GM21423 (cell line): Measurements from ENCODE around the gene SLC30A4.
"Not testable (repeated sequence)": the region's sequence is repeated elsewhere in the genome, so short reads cannot be mapped to it uniquely, and the experiment has no call there.

Source experiments
- ATAC-seq: cut with Tn5 transposase; IDR thresholded peaks from one replicate; pipeline ENCODE4 v1.9.1; 2021; ENCODE audit warnings: mild to moderate bottlenecking, moderate library complexity; ENCODE audit not compliant: unreplicated experiment

SLC30A4 gene

DNA sequence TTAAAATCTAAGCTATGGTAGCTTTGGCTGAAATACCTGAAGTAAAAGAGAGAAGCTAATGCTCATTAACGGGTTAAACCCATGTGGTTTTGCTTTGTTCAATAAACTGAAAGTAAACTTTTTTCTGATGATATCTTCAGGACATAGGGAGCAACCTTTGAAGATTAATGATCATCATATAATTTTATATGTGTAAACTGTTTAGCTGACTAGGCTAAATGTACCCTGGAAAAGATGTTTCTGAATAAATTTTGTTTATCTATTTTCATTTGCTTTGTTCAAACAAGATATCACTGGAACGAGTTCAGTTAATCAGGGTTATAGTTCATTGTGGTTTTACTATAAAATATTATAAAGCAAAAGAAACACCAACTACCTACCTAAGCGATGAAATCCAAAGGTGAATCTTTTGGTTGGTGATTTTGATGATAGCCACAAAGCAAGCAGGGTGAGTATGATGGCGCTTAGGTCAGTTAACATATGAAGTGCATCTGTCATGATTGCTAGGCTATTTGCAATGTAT, 11.7 kb downstream of the SLC30A4 start:
- no peak for ATAC-seq

DNA sequence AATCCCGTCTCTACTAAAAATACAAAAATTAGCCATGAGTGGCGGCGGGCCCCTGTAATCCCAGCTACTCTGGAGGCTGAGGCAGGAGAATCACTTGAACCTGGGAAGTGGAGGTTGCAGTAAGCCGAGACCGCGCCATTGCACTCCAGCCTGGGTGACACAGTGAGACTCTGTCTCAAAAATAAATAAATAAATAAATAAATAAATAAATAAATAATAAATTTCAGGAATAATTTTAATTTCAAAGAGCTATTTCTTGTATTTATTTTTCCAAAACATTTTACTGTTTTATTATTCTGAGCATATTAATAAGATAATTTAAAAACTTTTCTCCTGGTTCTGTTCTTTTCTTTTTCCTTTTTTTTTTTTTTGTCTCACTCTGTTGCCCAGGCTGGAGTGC, 15.4 kb downstream of the SLC30A4 start:
- not testable (repeated sequence) for ATAC-seq

DNA sequence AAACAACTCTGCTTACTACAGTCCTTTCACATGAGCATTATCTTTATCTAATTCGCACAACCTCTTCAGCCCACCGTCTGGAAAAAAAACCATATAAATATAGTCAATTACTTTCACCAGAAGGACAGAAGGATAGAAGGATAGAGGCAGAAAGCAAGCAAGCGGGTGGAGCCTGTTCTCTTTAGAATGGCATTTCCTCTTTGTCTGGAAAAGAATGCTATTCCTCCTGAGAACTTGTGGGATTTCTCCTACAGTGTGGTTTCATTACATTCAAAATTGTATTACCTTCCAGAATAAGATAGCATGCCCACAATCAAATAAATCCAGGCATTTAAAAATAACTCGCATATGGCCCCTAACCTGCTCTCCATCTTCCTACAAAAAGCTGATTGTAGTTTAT, 23.1 kb downstream of the SLC30A4 start:
- ATAC-seq, result no peak

DNA sequence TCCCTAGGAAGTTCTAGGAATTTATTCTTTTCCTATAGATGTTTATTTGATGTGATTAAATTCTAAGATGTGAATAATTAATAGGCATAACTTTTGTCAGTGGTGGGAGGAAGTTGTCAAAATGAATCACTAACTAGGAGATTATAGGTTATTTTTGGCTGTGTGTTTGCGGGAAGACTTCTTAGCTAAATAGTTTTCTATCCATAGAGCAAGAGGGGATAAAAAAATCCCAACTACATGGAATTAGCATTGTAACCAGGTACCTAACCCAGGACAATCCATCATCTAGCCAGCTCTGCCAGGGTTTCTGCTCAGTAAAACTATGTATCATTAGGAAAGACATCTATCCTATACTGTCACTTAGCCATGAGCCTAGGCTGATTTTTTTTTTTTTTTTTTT, 23.9 kb downstream of the SLC30A4 start:
- no peak for ATAC-seq

DNA sequence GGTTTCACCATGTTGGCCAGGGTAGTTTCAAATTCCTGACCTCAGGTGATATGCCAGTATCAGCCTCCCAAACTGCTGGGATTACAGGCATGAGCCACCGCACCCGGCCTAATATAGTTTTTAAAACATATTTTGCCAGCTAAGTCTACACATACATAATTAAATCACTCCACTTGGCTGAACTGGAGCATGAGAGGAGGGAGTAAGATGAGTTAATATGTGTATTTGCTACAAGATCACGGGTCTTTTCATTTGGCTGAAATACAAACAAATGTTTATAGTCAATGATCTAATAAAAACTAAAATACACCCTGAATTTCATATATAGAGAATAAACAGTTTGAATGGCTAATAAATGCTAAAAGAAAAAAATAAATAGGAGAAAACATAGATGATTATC, 25.3 kb downstream of the SLC30A4 start:
- ATAC-seq, result no peak

DNA sequence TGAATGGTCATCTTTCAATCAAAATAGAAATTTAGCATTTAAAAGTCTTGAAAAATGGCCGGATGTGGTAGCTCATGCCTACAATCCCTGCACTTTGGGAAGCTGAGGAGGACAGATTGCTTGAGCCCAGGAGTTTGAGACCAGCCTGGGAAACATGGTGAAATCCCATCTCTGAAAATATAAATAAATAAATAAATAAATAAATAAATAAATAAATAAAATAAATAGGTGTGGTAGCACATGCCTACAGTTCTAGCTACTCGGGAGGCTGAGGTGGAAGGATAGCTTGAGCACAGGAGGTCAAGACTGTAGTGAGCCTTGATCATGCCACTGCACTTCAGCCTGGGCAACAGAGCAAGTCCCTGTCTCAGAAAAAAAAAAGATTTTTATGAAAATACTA, 25.9 kb downstream of the SLC30A4 start:
- ATAC-seq, result no peak

DNA sequence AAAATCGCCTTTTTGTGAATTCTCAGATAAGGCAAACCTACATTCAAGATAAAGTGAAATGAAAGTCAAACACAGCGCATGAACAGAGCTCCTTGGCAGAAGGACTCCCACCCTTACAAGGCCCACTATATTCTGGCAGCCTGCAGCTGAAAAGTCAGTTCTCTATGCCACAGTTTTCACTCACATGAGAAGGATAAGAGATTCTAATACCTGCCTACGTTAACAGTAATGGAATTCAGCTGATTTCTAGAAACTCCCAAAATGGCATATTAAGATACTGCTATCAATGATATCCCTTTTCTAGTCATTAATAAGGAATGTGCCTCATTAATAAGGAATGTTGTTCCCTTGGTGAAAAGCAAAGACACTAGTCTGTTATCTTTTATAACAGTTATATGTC, 27.0 kb downstream of the SLC30A4 start:
- ATAC-seq, result no peak

DNA sequence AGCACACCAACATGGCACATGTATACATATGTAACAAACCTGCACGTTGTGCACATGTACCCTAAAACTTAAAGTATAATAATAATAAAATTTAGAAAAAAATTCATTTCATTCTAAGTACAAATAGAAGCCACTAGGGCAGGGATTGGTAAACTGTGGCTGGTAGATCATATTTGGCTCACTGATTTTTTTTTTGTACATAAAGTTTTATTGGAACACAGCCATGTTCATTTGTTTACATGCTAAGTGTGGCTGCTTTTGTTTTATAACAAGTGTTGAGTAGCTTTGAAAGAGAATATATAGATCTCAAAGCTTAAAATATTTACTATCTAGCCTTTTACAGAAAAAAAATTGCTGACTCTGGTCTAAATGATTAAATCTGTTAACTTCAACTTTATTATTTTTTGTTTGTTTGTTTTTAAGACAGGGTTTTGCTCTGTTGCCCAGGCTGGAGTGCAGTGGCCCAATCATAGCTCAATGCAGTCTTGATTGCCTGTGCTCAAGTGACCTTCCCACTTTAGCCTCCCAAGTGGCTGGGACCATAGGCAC, 32.8 kb downstream of the SLC30A4 start:
- ATAC-seq, result no peak

DNA sequence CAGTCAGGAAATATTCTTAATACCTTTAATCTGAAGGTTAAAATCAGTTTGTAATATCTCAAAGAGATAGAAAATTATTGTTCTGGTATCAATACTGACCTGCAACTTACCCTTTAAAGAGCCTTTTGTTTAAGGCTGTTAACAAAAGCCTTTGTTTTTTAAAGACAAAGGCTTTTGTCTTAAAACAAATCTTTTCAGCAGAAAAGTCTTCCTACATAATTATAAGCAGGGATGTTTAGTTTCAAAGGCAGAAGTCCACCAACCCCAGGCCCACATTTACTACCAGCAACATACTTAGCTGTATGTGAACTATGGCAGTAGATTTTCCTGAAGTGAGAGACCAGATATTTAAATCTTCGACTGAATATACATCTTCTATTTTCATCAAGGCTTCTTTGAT, 36.2 kb downstream of the SLC30A4 start:
- no peak for ATAC-seq

DNA sequence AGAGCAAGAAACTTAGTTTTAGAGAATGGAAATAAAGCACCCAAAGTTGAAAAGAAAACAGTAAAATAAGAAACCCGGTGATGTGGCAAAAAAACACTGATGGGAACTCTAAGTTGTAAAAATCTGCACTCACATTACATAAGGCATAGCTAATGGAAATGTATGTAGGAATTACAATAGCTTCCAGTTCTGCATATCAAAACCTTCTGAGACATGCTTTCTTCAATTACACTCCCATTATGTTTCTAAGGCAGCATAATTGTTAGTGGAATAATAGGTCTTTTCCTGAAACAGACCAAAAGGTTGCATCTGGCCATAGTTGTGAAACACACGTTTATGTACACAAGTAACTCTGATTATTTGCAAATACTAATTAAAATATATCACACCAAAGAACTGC, 41.4 kb downstream of the SLC30A4 start:
- ATAC-seq, result no peak

DNA sequence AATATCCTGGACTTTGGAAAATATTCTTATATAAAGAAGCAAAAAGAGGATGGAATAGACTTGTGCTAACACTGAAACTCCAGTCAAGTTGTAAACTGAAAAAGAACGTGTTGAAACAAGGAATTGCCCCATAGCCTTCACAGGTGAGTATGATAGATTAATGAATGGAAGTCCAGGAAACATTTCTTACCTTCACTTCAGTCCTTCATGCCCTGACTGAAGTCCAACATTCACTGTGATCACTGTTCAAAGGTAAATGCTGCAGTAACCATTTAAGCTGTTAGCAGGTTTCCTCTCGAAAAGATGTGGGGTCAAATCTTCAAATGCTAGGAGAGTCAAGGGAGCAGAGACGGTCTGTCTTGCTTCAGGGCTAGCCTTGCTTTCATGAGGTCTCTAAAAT, 46.1 kb downstream of the SLC30A4 start:
- ATAC-seq, result no peak

DNA sequence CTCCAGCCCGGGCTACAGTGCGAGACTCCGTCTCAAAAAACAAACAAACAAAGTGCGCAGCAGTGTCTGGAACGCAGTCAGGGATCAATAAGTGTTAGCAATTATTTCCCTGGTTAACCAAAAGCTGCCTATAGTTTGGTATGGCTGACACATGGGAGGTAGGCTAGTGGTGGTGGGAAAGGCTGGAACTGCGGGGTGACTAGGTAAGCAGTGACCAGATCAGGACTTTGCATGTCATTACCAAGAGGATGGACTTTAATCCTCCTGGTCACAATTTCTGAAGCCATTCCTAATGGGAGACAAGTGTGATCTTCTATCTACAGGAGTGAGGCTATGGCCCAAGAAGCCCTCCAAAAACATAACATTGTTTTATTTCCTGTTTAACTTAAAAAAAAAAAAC, 47.8 kb downstream of the SLC30A4 start:
- ATAC-seq, result no peak

DNA sequence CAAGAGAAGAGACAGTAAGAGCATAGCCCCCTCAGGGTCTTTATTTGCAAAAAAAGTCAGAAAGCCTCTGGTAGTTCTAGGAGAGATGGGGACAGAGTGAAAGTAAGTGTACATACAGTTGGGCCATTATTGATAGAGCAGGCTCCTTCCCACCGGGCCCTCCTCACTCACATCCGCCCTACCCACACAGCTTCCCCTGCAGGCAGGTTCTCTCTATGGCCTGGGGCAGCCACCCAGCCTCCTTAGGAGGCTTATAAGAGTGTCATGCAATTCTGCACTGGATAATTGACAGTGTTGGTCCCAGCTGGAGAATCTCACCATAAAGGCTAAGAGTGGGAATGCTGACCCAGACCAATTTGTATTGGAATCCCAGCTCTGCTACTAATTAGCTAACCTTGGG, 49.5 kb downstream of the SLC30A4 start:
- ATAC-seq, result no peak

DNA sequence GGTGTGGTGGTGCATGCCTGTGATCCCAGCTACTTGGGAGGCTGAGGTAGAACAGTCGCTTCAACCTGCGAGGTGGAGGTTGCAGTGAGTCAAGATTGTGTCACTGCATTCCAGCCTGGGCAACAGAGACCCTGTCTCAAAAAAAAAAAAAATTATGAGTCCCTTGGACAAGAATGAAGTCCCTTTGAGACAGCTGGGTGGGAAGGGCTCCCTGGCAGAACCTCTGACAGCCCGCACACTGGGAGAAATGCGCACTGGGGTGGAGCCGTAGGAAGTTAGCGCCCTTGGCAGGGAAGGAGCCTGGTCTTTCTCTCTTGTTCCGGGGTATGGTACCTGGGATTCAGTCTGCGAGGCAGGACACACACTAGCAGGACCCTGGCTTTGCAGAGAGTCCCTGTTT, 51.4 kb downstream of the SLC30A4 start:
- ATAC-seq, result no peak

DNA sequence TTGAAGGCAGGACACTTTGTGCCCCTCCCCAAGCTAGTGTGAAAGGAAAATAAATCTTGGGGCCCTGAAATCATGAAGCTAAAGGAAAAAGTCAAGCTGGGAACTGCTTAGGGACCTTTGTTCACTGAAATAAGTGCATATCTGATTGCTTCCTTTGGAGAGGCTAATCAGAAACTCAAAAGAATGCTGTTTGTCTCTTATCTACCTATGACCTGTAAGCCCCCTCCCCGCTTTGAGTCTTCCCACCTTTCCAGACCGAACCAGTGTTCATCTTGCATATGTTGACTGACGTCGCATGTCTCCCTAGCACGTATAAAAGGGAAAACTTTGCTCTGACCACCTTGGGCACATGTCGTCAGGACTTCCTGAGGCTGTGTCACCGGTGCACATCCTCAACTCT, 53.1 kb downstream of the SLC30A4 start:
- ATAC-seq, result no peak

DNA sequence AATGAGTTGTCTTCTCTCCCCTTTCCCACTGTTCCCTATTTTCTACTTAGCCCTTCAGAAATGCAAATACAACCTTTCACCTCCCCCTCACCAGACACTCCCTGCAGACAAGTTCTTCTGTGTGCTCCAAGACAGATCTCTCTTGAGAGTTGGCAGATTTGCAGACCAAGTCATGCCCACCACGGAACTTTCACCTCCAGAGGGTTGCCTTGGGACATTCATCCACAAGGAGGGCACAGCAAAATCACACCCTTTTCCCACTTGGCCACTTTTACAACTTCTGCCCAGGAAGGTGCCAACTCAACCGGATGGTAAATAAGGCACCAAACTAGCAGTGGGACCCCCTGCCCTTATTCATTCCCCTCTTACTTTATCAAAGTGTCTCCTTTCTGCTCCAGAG, 53.5 kb downstream of the SLC30A4 start:
- ATAC-seq, result no peak

DNA sequence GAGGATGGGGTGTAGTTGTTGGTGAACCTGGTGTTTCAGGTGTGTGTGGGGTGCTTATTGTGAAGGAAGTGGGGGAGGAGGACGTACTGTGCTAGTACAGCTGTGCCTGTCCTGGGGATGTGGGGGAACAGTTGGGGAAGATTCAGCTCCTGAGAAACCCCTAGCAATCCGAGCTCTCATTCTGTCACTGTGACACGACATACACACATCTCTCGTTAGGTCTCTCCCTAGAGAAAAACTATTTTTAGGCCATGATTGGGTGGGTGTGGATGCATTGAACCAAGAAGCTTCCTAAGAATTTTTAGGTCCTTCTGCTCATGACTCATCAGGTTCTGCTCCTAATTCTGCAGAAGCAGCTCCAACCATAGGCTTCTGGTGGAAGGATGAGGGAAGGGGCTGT, 54.3 kb downstream of the SLC30A4 start:
- no peak for ATAC-seq

DNA sequence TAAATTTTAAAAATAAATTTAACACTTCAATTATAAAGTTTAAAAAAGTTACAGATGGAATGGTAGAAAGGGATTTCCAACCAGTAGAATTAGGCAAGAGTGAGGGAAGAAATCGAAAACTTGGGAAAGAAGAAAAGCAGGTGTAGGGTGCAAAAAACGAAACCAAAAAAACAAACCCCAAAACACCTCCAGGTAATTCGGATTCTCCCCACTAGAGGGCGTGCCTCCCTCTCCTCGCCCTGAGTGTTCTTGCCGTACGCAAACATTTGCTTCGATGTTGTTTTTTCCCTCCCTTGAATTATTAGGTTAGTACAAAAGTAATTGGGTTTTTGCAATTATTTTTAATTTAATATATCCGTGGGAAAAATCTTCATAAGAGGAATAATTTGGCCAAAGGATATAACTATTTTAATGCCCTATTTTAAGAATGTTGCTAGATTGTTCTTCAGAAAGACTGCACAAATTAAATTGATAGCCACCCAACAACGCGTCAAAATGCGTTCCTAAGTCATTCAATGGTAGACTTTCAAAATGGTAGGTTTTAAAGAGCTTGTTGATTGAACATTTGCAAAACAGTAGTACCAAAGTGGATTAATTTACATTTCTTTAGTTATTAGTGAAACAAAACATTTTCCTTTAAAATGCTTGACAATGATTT, 63.7 kb downstream of the SLC30A4 start:
- no peak for ATAC-seq

DNA sequence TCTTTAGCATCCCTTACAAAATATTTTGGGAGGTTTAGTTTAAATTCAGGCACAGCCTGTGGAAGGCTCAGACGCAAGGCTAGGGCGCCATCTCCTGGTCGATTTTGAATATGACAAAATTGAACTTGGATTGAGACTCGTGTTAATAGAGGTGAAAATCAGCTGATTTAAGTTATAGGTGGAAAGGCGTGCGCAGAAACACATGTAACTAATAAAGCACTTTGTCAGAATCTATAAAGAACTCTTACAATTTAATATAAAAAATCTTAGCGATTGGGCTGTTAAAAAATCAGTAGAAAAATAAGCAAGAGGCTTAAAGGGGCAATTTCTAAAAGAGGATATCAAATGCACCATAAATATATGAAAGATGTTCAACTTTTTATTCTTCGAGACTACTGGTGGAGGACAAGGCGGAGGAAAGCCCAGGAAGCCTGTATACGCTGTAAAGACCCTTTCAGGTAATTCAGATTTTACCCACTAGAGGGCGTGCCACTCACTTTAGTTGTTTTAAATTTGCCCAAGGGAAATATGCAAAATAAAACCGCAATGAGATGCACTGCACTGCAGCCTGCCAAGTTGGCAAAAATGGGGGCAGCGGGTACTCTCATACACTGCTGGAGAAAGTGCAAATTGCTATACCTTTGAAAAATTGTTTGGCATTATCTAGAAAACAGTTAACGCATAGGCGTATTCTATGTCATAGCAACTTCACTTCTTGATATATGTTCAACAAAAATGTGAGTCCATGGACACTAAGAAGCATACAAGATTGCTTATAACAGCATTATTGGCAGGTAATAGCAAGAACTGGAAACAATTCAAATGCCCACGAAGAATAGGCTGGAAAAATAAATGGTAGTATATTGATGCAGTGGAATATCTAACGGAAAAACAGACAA, 64.7 kb downstream of the SLC30A4 start:
- ATAC-seq, result peak; percentile 51

DNA sequence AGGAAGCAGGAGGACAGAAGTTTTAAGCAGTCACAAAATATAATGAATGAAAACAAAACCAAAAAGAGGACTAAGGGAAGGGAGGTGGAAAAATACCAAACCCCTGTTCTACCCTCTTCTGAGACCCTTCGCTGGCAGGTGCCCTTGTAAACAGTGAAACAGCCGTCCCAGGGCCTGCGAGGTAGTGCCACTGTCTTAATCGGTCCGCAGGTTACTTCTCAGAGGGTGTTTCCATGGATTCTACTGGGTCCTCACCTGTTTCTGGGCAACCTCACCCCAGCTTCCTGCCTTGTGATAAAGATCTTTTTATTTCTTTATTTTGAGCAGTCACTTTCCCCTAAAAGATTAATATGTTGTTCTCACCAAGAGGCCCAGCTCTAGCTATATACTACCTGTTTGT, 65.3 kb downstream of the SLC30A4 start:
- ATAC-seq, result no peak

DNA sequence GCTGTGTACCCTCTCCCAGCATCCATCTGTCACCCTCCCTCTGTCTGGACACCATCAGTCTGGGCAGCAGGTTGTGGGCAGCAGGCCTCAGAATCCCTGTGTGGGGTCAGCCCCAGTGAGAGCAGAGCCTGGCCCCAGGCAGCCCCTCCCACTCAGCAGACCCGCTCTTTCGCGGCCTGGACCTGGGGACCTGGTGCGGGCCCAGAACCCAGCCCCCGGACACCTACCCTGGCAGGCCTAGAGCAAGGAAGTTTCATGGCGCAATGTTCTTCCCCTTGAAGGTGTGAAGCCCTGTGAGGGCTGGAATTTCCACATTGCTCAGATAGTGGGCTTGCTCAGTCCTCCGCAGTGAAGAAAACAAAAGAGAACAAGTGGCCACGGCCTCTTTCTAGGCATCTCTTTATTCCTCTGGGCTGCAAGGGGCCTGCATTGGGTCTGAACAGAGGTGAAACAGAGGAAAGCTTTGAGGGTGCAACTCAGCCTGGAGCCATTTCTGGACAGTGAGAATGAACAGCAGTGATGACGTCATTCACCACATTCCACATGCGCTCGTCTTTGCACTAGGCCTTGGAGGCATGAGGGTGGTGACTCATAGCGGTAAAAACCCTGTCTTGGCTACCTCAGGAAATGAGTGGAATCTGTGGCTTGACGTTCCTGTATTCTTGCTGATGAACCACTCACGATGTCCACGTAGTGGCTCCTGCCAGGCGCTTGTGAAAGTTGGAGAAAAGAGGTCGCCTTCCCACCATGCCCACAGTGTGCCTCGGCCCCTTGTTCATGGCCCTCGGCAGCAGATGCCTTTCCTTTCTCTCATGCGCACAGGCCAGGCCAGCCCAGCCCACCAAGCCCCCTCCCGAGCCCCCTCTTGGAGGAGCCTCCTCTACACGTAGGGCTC, 66.1 kb downstream of the SLC30A4 start:
- no peak for ATAC-seq
